ENCODE data around the gene SOD2. TPM values are rescaled to one million over a fixed set of nuclear protein-coding genes. Genes with fewer than 3 reads are reported as not detected.

Gene SOD2
- total and polyA plus RNA-seq, 11 donors: 263 to 1,000 (median 737) TPM

- intact Hi-C loops (cut with DNase I): no loop called here
- TF ChIP-seq CTCF (IDR thresholded peaks at IDR 0.05): no peak
- no peak for TF ChIP-seq POLR2A (IDR thresholded peaks at IDR 0.05)
- H3K36me3 ChIP-seq: peaks cover 0 to 88% (median 61%) of the 10 kb centered on the region in 9 donors
- H3K4me1 ChIP-seq: peaks cover 0 to 52% (median 3%) of the 10 kb centered on the region in 12 donors
- peak overlapping the region in 1 of 12 donors; percentile 28 for H3K27ac ChIP-seq
- ATAC-seq (no peak), DNase-seq (no peak)
- H3K27me3 ChIP-seq: no peaks in the 10 kb centered on the region
- 68 to 75% (median 71%) methylated on average over 3 of the region's 3 CpGs for WGBS, 4 donors
- H3K9me3 ChIP-seq: peaks cover 0 to 2% (median 0%) of the 10 kb centered on the region in 12 donors
- no peak overlapping the region for H3K4me3 ChIP-seq
Observed at GRCh38 chr6:159680104-159680503, 12.9 kb downstream of the SOD2 start.

DNA sequence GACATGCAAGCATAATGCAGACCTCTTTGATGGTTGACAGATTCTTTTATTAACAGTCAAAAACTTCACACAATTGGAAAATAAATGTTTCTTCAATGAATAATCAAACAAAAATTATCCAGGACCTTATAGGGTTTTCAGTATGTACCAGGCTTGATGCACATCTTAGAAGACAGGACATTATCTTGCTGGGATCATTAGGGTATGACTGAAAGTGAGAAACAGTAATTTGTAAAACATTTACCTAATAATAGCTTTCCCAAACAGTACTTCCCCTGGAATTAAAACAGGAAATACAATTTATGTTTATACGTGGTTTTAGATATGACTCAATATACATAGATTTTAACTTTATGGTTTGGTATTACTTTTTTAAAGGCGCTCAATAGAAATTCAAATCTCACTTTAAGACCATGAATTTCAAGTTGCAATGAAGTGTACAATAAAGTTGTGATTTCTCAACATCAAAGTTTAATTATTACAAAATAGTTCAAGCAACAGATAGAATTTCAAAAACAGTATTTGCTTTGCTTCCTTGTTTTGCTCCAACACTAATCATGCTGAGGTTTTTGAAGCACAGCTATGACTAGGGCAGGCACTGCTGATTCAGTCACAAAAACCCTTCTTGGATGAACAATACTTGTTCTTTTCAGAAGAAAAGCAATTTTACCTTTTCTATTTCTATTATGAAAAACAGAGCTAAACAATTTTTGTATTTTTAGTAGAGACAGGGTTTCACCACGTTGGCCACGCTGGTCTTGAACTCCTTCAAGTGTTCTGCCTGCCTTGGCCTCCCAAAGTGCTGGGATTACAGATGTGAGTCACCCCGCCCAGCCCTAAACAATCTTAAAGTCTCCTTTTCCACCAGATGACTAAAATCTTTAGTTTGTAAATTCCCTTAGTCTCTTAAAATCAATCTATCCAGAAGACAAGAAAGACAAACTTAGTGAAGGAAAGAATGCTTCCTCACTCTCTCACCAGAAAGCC is 13.7 kb downstream of the SOD2 start:
- peaks cover 0 to 51% (median 3%) of the 10 kb centered on the region in 12 donors for H3K4me1 ChIP-seq
- WGBS, 4 donors: 68 to 79% (median 72%) methylated on average over 5 of the region's 5 CpGs
- peaks cover 0 to 81% (median 54%) of the 10 kb centered on the region in 9 donors for H3K36me3 ChIP-seq
- no peak overlapping the region for H3K4me3 ChIP-seq
- no peaks in the 10 kb centered on the region for H3K27me3 ChIP-seq
- peak overlapping the region in 1 of 12 donors; percentile 28 for H3K27ac ChIP-seq
- intact Hi-C loops (cut with DNase I): no loop called here
- peaks cover 0 to 2% (median 0%) of the 10 kb centered on the region in 12 donors for H3K9me3 ChIP-seq
- DNase-seq (no peak), ATAC-seq (no peak)
- TF ChIP-seq CTCF (IDR thresholded peaks at IDR 0.05) (no peak), POLR2A (IDR thresholded peaks at IDR 0.05) (no peak)

DNA sequence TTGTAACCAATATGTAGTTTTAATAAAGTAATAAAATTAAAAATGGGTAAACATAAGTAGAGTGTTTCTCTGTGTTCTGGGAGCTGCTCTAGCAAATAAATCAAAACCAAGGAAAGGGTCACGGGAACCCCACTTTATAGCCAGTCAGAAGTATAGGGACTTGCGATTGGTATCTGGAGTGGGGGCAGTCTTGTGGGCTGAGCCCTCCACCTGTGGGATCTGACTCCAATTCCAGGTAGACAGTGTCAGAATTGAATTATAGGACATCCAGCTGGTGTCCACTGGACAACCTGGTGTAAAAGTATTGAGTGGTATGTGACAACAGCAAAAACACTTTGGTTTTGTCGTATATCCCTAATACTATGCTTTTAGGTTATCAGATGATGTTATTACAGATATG is 14.5 kb downstream of the SOD2 start:
- intact Hi-C loops (cut with DNase I): no loop called here
- ATAC-seq: peak in 1 of 4 donors; percentile 19
- Histone ChIP-seq H3K4me3 (no peak overlapping the region), H3K27ac (no peak overlapping the region), H3K4me1 (peaks cover 0 to 43% (median 3%) of the 10 kb centered on the region in 12 donors), H3K27me3 (no peaks in the 10 kb centered on the region), H3K9me3 (peaks cover 0 to 2% (median 0%) of the 10 kb centered on the region in 12 donors), H3K36me3 (peaks cover 0 to 72% (median 46%) of the 10 kb centered on the region in 9 donors)
- DNase-seq: no peak
- TF ChIP-seq CTCF (IDR thresholded peaks at IDR 0.05) (no peak), POLR2A (IDR thresholded peaks at IDR 0.05) (no peak)
- WGBS, 4 donors: 92 to 96% (median 95%) methylated on average over 3 of the region's 3 CpGs

GRCh38 chr6:159677506-159678165 is 15.4 kb downstream of the SOD2 start:
- intact Hi-C loops (cut with DNase I): no loop called here
- no peak for TF ChIP-seq POLR2A (IDR thresholded peaks at IDR 0.05)
- TF ChIP-seq CTCF (IDR thresholded peaks at IDR 0.05): no peak
- H3K27me3 ChIP-seq: no peaks in the 10 kb centered on the region
- H3K9me3 ChIP-seq: peaks cover 0 to 2% (median 0%) of the 10 kb centered on the region in 12 donors
- H3K4me3 ChIP-seq: no peak overlapping the region
- ATAC-seq (no peak), DNase-seq (no peak)
- WGBS, 4 donors: 95 to 98% (median 96%) methylated on average over 5 of the region's 5 CpGs
- peaks cover 0 to 34% (median 3%) of the 10 kb centered on the region in 12 donors for H3K4me1 ChIP-seq
- H3K36me3 ChIP-seq: peaks cover 0 to 63% (median 37%) of the 10 kb centered on the region in 9 donors
- no peak overlapping the region for H3K27ac ChIP-seq

Measured in heart left ventricle (tissue), 16 donors.